GM15510 (cell line): ENCODE measurements around the gene LASP1NB.

Experiments
- POLR2A ChIP-seq: IDR thresholded peaks from 3 replicates; pipeline ENCODE4 v1.6.1; 2011; ENCODE audit warnings: borderline replicate concordance; ENCODE audit not compliant: insufficient read length; ENCODE audit errors: extremely low read depth

Gene LASP1NB

DNA sequence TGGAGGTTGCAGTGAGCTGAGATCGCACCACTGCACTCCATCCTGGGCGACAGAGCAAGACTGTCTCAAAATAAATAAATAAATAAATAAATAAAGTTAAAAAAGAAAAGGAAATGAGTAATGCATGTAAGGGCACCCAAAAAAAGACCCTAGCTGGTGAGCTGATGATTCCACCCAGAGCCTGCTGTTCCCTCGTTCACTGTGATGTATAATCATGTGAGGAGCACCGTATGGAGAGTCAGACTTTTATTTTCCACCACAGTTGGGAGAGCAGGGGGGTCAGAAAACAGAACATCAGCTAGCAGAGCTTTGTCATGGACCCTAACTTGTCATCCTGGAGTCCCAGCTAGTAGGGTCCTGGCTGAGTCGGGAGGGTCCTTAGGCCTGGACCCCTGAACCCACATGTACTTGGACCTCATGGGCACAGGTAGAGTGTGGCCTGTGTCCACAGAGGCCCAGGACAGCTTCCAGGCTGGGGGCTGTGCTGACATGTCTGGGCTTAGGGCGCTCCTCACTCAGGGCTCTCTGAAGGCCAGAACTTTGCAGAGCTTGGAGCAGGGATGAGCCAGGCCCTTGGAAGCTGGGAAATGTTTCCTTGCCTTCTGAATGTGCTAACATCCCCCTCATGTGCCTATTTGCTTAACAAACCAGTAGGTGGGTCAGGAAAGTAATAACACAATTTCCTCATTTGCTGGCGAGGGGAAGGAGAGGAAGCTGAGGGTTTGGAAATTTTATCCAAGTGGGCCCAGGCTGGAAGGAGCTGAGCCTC is 18.8 kb upstream of the LASP1NB start:
- TF ChIP-seq POLR2A, result no peak

DNA sequence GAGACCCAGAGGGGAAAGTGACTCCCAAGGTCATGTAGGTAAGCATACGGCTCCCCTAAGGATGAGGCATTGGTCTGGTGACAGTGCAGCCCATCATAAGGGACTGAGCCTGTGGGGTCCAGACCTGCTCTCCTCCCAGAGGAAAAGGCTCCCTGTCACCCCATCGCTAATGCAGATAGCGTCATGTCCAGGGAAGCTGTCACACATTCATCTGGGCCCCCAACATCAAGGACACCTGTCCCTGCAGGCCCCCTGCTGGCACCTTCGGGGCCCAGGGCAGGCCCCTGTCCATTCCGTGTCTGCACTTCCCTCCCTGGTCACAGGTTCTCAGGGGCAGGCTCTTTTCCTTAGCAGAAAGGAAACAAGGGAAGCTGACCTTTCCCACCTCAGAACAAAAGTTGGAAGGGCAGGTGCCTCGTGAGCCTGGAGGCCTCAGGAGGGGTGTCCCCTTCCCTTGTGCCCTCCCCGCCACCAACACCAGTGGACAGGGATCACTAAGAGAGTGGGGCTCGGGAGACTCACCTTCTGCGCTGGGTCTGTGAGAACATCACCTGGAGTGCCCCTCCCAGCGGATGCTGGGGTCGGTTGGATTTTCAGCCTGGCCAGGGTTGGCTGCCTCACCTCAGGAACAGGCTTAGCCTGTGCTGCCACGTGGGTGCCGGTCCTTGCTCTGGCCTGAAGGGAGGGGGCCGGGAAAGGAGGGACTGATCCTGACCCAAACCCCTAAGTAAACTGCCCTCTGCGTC is 17.3 kb upstream of the LASP1NB start:
- TF ChIP-seq POLR2A, result no peak

DNA sequence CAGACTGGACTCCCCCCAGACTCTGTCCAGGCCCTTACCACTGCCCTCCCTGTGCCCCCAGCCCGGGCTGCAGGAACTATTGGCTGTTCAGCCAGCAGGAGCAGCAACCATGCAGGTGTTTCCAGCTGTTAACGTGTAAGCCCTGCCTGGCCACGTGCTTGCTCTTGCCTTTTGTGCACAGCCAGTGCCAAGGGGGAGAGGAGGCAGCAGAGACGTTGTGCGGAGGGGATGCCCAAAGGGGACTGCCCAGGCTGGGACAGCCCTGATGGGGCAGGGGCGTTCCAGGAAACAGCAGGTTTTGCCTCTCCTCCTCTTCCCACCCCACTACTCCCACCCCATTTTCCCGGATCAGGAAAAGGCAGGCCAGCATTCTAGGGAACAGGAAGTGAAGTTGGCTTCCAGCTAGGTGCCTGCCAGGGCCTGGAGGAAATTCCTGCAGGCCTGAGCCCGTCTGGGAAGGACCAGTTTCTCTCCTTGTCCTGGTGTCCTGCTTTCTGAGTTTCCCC is 16.7 kb upstream of the LASP1NB start:
- TF ChIP-seq POLR2A, result no peak

DNA sequence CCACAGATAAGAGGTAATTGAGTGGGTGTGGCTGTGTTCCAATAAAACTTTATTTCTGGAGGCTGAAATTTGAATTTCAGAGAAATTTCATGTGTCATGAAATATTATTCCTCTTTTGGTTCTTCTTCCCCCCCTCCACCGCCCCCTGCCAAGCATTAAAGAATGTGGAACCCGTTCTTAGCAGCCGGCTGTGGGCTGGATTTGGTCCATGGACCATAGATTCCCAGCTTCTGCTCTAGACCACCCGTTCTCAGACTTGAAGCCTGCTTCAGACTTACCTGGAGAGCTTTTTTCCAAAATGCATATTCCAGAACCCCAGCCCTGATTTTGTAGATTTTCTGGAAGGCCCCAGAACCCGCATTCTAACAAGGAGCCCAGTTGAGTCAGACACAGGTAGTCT is 15.1 kb upstream of the LASP1NB start:
- TF ChIP-seq POLR2A, result no peak

DNA sequence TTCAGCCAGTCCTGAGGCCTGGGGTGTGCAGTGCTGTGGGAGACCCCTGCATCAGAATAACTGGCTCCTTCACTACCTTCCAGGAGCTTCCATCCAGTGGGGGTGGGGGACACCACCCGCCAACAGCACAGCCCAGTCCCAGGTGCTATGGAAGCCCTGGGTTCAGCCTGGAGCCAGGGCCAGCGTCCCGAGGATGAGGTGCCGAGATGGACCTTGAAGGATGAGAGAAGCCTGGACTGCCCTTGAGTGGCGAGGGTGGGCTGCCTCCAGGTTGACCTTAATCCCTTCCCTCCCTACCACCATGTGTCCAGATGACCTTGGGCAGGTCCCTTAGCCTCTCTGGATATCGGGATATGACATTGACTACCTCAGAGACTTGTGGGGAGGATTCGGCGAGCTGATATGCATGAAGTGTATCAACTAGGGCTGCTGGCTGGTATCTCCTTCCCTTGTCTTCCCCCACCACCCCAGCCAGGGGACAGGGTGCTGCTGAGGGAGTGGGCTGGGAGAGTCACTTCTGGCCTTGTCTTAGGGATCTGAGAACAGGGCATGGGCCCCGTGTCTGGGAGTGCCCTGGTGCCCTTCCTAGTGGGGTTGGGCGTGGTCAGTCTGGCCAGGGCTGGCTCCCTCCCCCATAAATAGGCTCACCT is 14.2 kb upstream of the LASP1NB start:
- TF ChIP-seq POLR2A, result no peak

DNA sequence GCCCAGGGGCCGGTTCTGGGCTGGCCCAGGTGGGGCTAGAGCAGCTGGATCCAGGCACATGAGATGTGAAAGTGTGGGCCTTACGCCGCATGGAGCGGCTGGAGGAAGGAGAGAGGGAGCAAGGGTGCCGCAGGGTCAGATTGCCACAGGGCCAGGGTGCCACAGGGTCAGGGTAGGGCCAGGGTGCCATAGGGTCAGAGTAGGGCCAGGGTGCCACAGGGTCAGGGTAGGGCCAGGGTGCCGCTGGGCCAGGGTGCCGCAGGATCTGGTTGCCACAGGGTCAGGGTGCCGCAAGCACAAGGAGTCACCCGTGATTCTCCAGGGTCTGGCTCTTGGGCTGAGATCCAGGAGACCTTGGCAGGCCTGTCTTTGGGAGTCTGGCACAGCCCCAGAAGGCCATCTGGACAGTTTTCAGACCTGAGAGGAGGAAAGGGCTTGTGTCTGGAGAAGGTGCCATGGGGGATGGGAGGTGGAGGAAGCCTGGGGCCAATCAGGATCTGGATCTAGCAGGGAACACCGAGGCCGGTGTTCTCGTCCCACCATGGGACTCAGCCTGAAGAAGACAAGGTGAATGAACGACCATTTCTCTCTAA is 13.1 kb upstream of the LASP1NB start:
- TF ChIP-seq POLR2A, result no peak

DNA sequence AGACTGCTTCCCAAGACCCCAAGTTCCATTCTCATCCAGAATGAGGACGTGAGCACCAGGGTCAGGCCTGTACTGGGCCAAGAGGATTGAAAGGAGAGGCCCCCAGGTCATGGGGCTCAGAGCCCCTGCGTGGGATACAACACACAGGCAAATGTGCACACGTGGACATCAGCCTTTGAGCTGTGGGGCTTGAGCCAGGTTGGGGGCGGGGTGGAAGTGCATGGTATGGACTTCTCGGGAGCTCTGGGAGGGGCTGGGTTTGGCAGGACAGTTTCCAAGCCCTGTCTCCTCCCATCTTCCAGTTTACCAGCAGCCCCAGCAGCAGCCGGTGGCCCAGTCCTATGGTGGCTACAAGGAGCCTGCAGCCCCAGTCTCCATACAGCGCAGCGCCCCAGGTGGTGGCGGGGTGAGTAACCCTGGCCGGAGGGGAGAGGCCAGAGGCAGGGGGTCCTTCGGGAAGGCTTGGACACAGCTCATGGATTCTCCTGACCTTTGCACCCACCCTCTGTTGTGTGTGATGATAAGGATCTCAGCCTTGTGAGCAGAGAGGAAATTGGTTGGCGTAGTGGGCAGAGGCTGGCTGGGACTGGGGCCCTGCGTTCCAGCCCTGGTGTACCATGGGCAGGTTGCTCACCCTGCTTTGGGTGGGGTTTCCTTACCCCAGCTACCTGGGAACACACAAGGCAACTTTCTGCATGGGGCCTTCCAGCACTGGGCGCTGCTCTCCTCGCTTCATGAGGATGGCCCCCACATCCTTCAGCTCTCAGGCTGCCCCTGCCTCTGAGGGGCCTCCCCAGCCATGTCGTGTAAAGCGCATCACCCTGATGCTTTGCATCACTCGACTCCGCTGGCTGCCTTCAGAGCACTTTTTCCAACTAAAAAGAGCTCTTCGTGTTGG is 10.4 kb upstream of the LASP1NB start:
- no peak for TF ChIP-seq POLR2A

DNA sequence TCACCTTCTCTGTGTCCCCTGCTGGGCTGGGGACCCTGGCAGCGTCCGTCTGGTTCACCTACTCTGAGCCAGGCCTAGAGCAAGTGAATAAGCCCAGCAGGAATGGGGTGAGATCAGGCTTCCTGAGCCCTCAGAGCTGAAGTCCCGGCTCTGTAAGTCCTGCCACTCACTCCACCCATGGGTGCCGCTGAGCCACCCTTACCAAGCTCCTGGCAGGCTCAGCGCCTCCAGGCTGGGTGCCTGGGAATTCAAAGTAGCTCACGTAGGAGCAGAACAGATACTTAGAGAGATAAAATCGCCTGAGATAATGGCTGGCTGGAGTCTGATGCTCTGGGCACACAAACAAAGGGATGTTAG is 9.8 kb upstream of the LASP1NB start:
- TF ChIP-seq POLR2A, result no peak

DNA sequence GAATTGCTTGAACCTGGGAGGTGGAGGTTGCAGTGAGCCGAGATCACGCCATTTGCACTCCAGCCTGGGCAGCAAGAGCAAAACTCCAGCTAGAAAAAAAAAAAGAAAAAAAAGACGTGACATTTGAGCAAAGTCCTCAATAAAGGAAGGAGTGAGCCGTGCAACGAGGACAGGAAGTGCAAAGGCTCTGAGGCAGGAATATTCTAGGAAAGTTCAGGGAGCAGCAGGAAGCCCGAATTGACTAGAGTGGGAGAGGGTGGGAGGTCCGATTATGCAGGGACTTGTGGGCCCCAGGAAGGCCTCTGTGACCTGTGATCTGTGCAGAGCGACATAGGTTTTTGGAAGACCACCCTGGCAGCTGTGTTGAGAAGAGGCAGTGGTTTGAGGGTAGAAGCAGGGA is 8.6 kb upstream of the LASP1NB start:
- no peak for TF ChIP-seq POLR2A

DNA sequence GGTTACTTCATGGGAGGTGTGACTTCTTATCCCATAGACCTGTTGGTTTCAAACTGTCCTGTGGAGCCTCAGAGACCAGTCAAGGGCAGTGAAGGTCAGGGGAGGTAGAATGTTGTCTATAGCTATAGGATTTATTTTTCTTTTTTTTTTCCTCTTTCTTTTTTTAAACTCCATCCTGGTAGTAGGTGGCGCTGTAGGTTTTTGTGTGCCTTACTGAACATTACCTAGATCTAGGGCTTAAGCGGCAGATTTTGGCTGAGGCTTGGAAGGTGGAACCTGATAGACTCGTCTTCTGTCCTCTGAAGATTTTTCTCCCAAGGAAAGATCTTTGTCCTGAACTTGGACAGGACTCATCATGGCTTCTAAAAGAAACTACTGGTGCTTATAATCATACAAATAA is 8.2 kb upstream of the LASP1NB start:
- no peak for TF ChIP-seq POLR2A

DNA sequence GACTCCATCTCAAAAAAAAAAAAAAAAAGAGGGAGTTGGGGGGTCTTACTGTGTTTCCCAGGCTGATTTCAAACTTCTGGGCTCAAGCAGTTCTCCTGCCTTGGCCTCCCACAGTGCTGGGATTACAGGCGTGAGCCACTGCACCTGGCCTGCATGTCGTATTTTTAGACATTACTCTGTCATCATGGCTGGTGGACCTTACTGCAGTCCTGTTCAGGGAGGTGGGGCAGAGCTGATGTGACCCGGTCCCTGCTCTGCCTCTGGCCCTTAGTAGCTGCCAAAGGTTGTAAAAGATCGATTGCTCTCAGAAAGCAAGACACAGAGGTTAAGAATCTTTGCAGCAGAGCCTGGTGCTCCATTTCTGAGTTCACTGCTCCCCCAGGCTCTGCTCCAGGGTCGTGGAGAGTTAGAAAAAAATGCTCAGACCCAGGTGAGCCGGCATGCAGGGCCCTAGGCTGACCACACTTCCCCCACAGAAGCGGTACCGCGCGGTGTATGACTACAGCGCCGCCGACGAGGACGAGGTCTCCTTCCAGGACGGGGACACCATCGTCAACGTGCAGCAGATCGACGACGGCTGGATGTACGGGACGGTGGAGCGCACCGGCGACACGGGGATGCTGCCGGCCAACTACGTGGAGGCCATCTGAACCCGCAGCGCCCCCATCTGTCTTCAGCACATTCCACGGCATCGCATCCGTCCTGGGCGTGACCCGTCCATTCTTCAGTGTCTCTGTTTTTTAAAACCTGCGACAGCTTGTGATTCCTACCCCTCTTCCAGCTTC is 7.1 kb upstream of the LASP1NB start:
- TF ChIP-seq POLR2A, result no peak

DNA sequence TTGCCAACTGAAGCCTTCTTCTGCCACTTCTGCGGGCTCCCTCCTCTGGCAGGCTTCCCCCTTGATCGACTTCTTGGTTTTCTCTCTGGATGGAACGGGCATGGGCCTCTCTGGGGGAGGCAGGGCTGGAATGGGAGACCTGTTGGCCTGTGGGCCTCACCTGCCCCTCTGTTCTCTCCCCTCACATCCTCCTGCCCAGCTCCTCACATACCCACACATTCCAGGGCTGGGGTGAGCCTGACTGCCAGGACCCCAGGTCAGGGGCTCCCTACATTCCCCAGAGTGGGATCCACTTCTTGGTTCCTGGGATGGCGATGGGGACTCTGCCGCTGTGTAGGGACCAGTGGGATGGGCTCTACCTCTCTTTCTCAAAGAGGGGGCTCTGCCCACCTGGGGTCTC is 6.5 kb upstream of the LASP1NB start:
- no peak for TF ChIP-seq POLR2A

DNA sequence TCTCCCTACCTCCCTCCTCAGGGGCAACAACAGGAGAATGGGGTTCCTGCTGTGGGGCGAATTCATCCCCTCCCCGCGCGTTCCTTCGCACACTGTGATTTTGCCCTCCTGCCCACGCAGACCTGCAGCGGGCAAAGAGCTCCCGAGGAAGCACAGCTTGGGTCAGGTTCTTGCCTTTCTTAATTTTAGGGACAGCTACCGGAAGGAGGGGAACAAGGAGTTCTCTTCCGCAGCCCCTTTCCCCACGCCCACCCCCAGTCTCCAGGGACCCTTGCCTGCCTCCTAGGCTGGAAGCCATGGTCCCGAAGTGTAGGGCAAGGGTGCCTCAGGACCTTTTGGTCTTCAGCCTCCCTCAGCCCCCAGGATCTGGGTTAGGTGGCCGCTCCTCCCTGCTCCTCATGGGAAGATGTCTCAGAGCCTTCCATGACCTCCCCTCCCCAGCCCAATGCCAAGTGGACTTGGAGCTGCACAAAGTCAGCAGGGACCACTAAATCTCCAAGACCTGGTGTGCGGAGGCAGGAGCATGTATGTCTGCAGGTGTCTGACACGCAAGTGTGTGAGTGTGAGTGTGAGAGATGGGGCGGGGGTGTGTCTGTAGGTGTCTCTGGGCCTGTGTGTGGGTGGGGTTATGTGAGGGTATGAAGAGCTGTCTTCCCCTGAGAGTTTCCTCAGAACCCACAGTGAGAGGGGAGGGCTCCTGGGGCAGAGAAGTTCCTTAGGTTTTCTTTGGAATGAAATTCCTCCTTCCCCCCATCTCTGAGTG is 5.9 kb upstream of the LASP1NB start:
- TF ChIP-seq POLR2A, result no peak
